ENCODE results near the gene MPP7.
"Not testable (repeated sequence)": the region's sequence is repeated elsewhere in the genome, so short reads cannot be mapped to it uniquely, and the experiment has no call there.

Gene MPP7

GRCh38 chr10:28326516-28327490, 23.9 kb upstream of the MPP7 start:
- peak overlapping the region; percentile 34 for H2AFZ ChIP-seq
- no peaks in the 10 kb centered on the region for H3K36me3 ChIP-seq (ENCODE audit: control insufficient read depth, insufficient read depth, low read length)
- TF ChIP-seq CTCF (IDR thresholded peaks at IDR 0.05): no peak
- peak overlapping the region; percentile 20 for H3K4me3 ChIP-seq (ENCODE audit: low read depth, low read length)
- H3K4me1 ChIP-seq: no peaks in the 10 kb centered on the region
- no peaks in the 10 kb centered on the region for H3K79me2 ChIP-seq
- peak overlapping the region; percentile 29 for H3K4me2 ChIP-seq (ENCODE audit: low read length)
- no peaks in the 10 kb centered on the region for H3K9me3 ChIP-seq (ENCODE audit: control insufficient read depth, low read length)
- H3K9ac ChIP-seq: no peak overlapping the region
- H3K27ac ChIP-seq: no peak overlapping the region
- no peaks in the 10 kb centered on the region for H3K27me3 ChIP-seq (ENCODE audit: control insufficient read depth, insufficient read depth, low read length)

- H3K4me3 ChIP-seq (ENCODE audit: low read depth, low read length): no peak overlapping the region
Observed at GRCh38 chr10:28320799-28321198, 17.9 kb upstream of the MPP7 start.

GRCh38 chr10:28320090-28320489, 17.2 kb upstream of the MPP7 start:
- H3K36me3 ChIP-seq (ENCODE audit: control insufficient read depth, insufficient read depth, low read length): no peaks in the 10 kb centered on the region
- no peaks in the 10 kb centered on the region for H3K27me3 ChIP-seq (ENCODE audit: control insufficient read depth, insufficient read depth, low read length)
- H3K27ac ChIP-seq: no peak overlapping the region
- H2AFZ ChIP-seq: no peak overlapping the region
- H3K9ac ChIP-seq: no peak overlapping the region
- no peak for TF ChIP-seq CTCF (IDR thresholded peaks at IDR 0.05)
- no peak overlapping the region for H3K4me2 ChIP-seq (ENCODE audit: low read length)
- no peaks in the 10 kb centered on the region for H3K79me2 ChIP-seq
- no peak overlapping the region for H3K4me3 ChIP-seq (ENCODE audit: low read depth, low read length)
- no peaks in the 10 kb centered on the region for H3K9me3 ChIP-seq (ENCODE audit: control insufficient read depth, low read length)
- no peaks in the 10 kb centered on the region for H3K4me1 ChIP-seq

More at GRCh38 chr10:28320799-28321198, 17.9 kb upstream of the MPP7 start:
- H3K9me3 ChIP-seq (ENCODE audit: control insufficient read depth, low read length): no peaks in the 10 kb centered on the region
- no peak overlapping the region for H3K9ac ChIP-seq
- H3K27me3 ChIP-seq (ENCODE audit: control insufficient read depth, insufficient read depth, low read length): no peaks in the 10 kb centered on the region
- H3K27ac ChIP-seq: no peak overlapping the region
- no peaks in the 10 kb centered on the region for H3K36me3 ChIP-seq (ENCODE audit: control insufficient read depth, insufficient read depth, low read length)
- no peaks in the 10 kb centered on the region for H3K79me2 ChIP-seq
- no peak overlapping the region for H3K4me2 ChIP-seq (ENCODE audit: low read length)
- no peaks in the 10 kb centered on the region for H3K4me1 ChIP-seq
- no peak overlapping the region for H2AFZ ChIP-seq
- no peak for TF ChIP-seq CTCF (IDR thresholded peaks at IDR 0.05)

- H3K27me3 ChIP-seq (ENCODE audit: control insufficient read depth, insufficient read depth, low read length); H3K9me3 ChIP-seq (ENCODE audit: control insufficient read depth, low read length); H2AFZ ChIP-seq; H3K79me2 ChIP-seq; H3K9ac ChIP-seq; H3K4me3 ChIP-seq (ENCODE audit: low read depth, low read length); H3K4me1 ChIP-seq; H3K27ac ChIP-seq; H3K36me3 ChIP-seq (ENCODE audit: control insufficient read depth, insufficient read depth, low read length); H3K4me2 ChIP-seq (ENCODE audit: low read length): not testable (repeated sequence)
Observed at GRCh38 chr10:28319061-28319460, 16.2 kb upstream of the MPP7 start.

GRCh38 chr10:28318626-28319025, 15.8 kb upstream of the MPP7 start:
- no peak overlapping the region for H3K4me3 ChIP-seq (ENCODE audit: low read depth, low read length)
- no peaks in the 10 kb centered on the region for H3K79me2 ChIP-seq
- TF ChIP-seq CTCF (IDR thresholded peaks at IDR 0.05): no peak
- no peaks in the 10 kb centered on the region for H3K9me3 ChIP-seq (ENCODE audit: control insufficient read depth, low read length)
- no peak overlapping the region for H3K27ac ChIP-seq
- no peaks in the 10 kb centered on the region for H3K27me3 ChIP-seq (ENCODE audit: control insufficient read depth, insufficient read depth, low read length)
- no peaks in the 10 kb centered on the region for H3K4me1 ChIP-seq
- no peaks in the 10 kb centered on the region for H3K36me3 ChIP-seq (ENCODE audit: control insufficient read depth, insufficient read depth, low read length)
- H3K4me2 ChIP-seq (ENCODE audit: low read length): no peak overlapping the region
- no peak overlapping the region for H2AFZ ChIP-seq
- no peak overlapping the region for H3K9ac ChIP-seq

All from parathyroid adenoma (tissue), 2 donors.